IPS-18a (cell line): ENCODE data around the gene TMPRSS11D.

ENCODE experiments used
- H3K27ac ChIP-seq: one replicate; pipeline ENCODE4 v1.5.1; 2013; ENCODE audit warnings: low read length
- H3K27me3 ChIP-seq: one replicate; pipeline ENCODE4 v1.6.1; 2013; ENCODE audit warnings: mild to moderate bottlenecking, low read length; ENCODE audit not compliant: control insufficient read depth, insufficient read depth
- H3K36me3 ChIP-seq: one replicate; pipeline ENCODE4 v1.6.1; 2013; ENCODE audit warnings: low read depth, low read length; ENCODE audit not compliant: control insufficient read depth
- H3K4me1 ChIP-seq: one replicate; pipeline ENCODE4 v1.6.1; 2013; ENCODE audit warnings: low read depth, low read length; ENCODE audit not compliant: control insufficient read depth
- H3K4me3 ChIP-seq: one replicate; pipeline ENCODE4 v1.5.1; 2013; ENCODE audit warnings: low read length
- H3K9ac ChIP-seq: one replicate; pipeline ENCODE4 v1.6.1; 2013; ENCODE audit warnings: mild to moderate bottlenecking, low read length, moderate library complexity
- H3K9me3 ChIP-seq: one replicate; pipeline ENCODE4 v1.6.1; 2013; ENCODE audit warnings: low read depth, low read length; ENCODE audit not compliant: control insufficient read depth

Gene TMPRSS11D

GRCh38 chr4:67883902-67884301 is at the start of gene TMPRSS11D:
Gene TMPRSS11D (minus strand): TSS chr4:67884002. CDS start chr4:67883933, 69 bp downstream.
- Histone ChIP-seq H3K27me3 (no peaks in the 10 kb centered on the region), H3K9me3 (no peaks in the 10 kb centered on the region), H3K27ac (no peak within 1 kb of the TSS), H3K4me3 (no peak within 1 kb of the TSS), H3K4me1 (no peaks in the 10 kb centered on the region), H3K9ac (no peak within 1 kb of the TSS), H3K36me3 (no peaks in the 10 kb centered on the region)

GRCh38 chr4:67933038-67933437 is 49.2 kb upstream of the TMPRSS11D start:
- peaks cover 11% of the 10 kb centered on the region for H3K4me1 ChIP-seq
- no peak overlapping the region for H3K9ac ChIP-seq
- H3K4me3 ChIP-seq: no peak overlapping the region
- H3K27ac ChIP-seq: no peak overlapping the region
- H3K36me3 ChIP-seq: no peaks in the 10 kb centered on the region
- no peaks in the 10 kb centered on the region for H3K9me3 ChIP-seq
- no peaks in the 10 kb centered on the region for H3K27me3 ChIP-seq

GRCh38 chr4:67931256-67931655 is 47.5 kb upstream of the TMPRSS11D start:
- Histone ChIP-seq H3K9me3 (no peaks in the 10 kb centered on the region), H3K36me3 (no peaks in the 10 kb centered on the region), H3K27me3 (no peaks in the 10 kb centered on the region), H3K27ac (no peak overlapping the region), H3K9ac (no peak overlapping the region), H3K4me3 (no peak overlapping the region), H3K4me1 (peaks cover 11% of the 10 kb centered on the region)

- Histone ChIP-seq H3K27me3 (no peaks in the 10 kb centered on the region), H3K4me3 (no peak overlapping the region), H3K9me3 (no peaks in the 10 kb centered on the region), H3K27ac (no peak overlapping the region), H3K4me1 (peaks cover 5% of the 10 kb centered on the region), H3K9ac (no peak overlapping the region), H3K36me3 (no peaks in the 10 kb centered on the region)
Observed at GRCh38 chr4:67929426-67929825, 45.6 kb upstream of the TMPRSS11D start.

- no peak overlapping the region for H3K9ac ChIP-seq
- H3K4me1 ChIP-seq: no peaks in the 10 kb centered on the region
- H3K4me3 ChIP-seq: no peak overlapping the region
- no peak overlapping the region for H3K27ac ChIP-seq
- H3K9me3 ChIP-seq: no peaks in the 10 kb centered on the region
- H3K36me3 ChIP-seq: no peaks in the 10 kb centered on the region
- H3K27me3 ChIP-seq: no peaks in the 10 kb centered on the region
Observed at GRCh38 chr4:67928546-67928945, 44.7 kb upstream of the TMPRSS11D start.

GRCh38 chr4:67927251-67927650 is 43.4 kb upstream of the TMPRSS11D start:
- no peak overlapping the region for H3K9ac ChIP-seq
- H3K4me1 ChIP-seq: no peaks in the 10 kb centered on the region
- H3K36me3 ChIP-seq: no peaks in the 10 kb centered on the region
- no peak overlapping the region for H3K4me3 ChIP-seq
- no peaks in the 10 kb centered on the region for H3K9me3 ChIP-seq
- H3K27ac ChIP-seq: no peak overlapping the region
- H3K27me3 ChIP-seq: no peaks in the 10 kb centered on the region

GRCh38 chr4:67926485-67926884 is 42.7 kb upstream of the TMPRSS11D start:
- Histone ChIP-seq H3K9ac (no peak overlapping the region), H3K27me3 (no peaks in the 10 kb centered on the region), H3K4me1 (no peaks in the 10 kb centered on the region), H3K36me3 (no peaks in the 10 kb centered on the region), H3K27ac (no peak overlapping the region), H3K9me3 (no peaks in the 10 kb centered on the region), H3K4me3 (no peak overlapping the region)

- Histone ChIP-seq H3K27me3 (no peaks in the 10 kb centered on the region), H3K36me3 (no peaks in the 10 kb centered on the region), H3K9ac (no peak overlapping the region), H3K4me1 (no peaks in the 10 kb centered on the region), H3K4me3 (no peak overlapping the region), H3K9me3 (no peaks in the 10 kb centered on the region), H3K27ac (no peak overlapping the region)
Observed at GRCh38 chr4:67922697-67923096, 38.9 kb upstream of the TMPRSS11D start.

- Histone ChIP-seq H3K27ac (no peak overlapping the region), H3K9ac (no peak overlapping the region), H3K4me3 (no peak overlapping the region), H3K9me3 (no peaks in the 10 kb centered on the region), H3K36me3 (no peaks in the 10 kb centered on the region), H3K27me3 (no peaks in the 10 kb centered on the region), H3K4me1 (no peaks in the 10 kb centered on the region)
Observed at GRCh38 chr4:67918428-67918827, 34.6 kb upstream of the TMPRSS11D start.

GRCh38 chr4:67915400-67915966 is 31.7 kb upstream of the TMPRSS11D start:
- H3K27ac ChIP-seq: no peak overlapping the region
- H3K9me3 ChIP-seq: no peaks in the 10 kb centered on the region

GRCh38 chr4:67912080-67912479 is 28.3 kb upstream of the TMPRSS11D start:
- H3K9ac ChIP-seq: no peak overlapping the region
- H3K27ac ChIP-seq: no peak overlapping the region
- H3K9me3 ChIP-seq: no peaks in the 10 kb centered on the region
- no peaks in the 10 kb centered on the region for H3K4me1 ChIP-seq
- no peak overlapping the region for H3K4me3 ChIP-seq
- no peaks in the 10 kb centered on the region for H3K27me3 ChIP-seq
- H3K36me3 ChIP-seq: no peaks in the 10 kb centered on the region

More at GRCh38 chr4:67915400-67915966, 31.7 kb upstream of the TMPRSS11D start:
- Histone ChIP-seq H3K4me1 (no peaks in the 10 kb centered on the region), H3K27me3 (no peaks in the 10 kb centered on the region), H3K4me3 (no peak overlapping the region), H3K36me3 (no peaks in the 10 kb centered on the region), H3K9ac (no peak overlapping the region)

GRCh38 chr4:67911638-67912037 is 27.8 kb upstream of the TMPRSS11D start:
- no peaks in the 10 kb centered on the region for H3K27me3 ChIP-seq
- H3K27ac ChIP-seq: no peak overlapping the region
- no peaks in the 10 kb centered on the region for H3K9me3 ChIP-seq

More at GRCh38 chr4:67911638-67912037, 27.8 kb upstream of the TMPRSS11D start:
- H3K4me1 ChIP-seq: no peaks in the 10 kb centered on the region
- no peaks in the 10 kb centered on the region for H3K36me3 ChIP-seq
- H3K4me3 ChIP-seq: no peak overlapping the region
- H3K9ac ChIP-seq: no peak overlapping the region
